ENCODE data around the gene TRMT6. TPM values are rescaled to one million over a fixed set of nuclear protein-coding genes. Genes with fewer than 3 reads are reported as not detected.

TRMT6 gene
- total and polyA plus RNA-seq, 4 donors: 2.4 to 11.0 (median 8.2) TPM

DNA sequence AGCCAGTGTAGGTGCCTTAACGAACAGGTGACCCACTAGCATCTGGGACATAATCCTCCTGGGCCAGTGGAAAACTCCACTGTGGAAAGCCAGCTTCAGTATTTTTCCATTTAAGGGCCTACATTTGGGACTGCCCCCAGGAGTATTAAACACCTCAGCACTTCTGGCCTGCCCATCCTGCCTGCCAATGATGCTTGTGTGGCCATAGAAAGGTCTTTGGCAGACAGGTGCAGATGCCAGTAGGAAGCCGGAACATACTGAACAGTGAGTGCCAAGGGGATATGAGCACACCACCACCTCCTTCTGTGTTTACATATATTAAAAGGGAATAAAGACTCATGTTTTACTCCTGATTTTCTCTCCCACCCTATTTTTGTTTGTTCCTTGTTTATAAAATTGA lies 20.0 kb upstream of the TRMT6 start:
- WGBS, 2 donors: 83 to 87% methylated on average over 2 of the region's 2 CpGs
- intact Hi-C loops (cut with DNase I): no loop called here
- H3K9me3 ChIP-seq (ENCODE audit: control insufficient read depth, low read length): no peaks in the 10 kb centered on the region
- no peak for ATAC-seq (ENCODE audit: low FRiP score)
- no peaks in the 10 kb centered on the region for H3K4me1 ChIP-seq (ENCODE audit: control insufficient read depth in 1 of 2, insufficient read depth in 2 of 2, low read length in 2 of 2)
- no peak for DNase-seq
- no peak overlapping the region for H3K4me3 ChIP-seq (ENCODE audit: low read length in 2 of 2)
- H3K27ac ChIP-seq (ENCODE audit: low read depth in 1 of 2, low read length in 2 of 2): no peak overlapping the region
- no peaks in the 10 kb centered on the region for H3K36me3 ChIP-seq (ENCODE audit: control insufficient read depth in 1 of 2, insufficient read depth in 2 of 2, low read length in 1 of 2)
- no peaks in the 10 kb centered on the region for H3K27me3 ChIP-seq (ENCODE audit: control insufficient read depth in 1 of 2, insufficient read depth in 2 of 2, low read length in 1 of 2)

DNA sequence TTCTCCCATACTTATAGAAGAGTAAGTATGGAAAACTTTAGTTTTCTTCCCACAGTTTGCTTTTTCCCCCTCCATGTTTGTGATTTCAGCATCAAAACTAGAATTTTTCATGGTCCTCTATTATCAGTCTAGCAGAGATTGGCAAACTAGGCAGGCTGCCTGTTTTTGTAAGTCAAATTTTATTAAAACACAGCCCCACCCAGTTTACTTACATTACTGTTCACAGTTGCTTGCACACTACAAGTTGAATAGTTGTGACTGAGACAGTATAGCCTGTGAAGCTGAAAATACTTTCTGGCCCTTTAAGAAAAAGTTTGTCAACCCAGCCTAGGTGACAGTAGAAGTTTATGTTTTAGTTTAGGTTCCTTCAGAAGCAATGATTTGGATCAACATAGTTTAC lies 19.6 kb upstream of the TRMT6 start:
- H3K9me3 ChIP-seq (ENCODE audit: control insufficient read depth, low read length): no peaks in the 10 kb centered on the region
- intact Hi-C loops (cut with DNase I): no loop called here
- H3K27me3 ChIP-seq (ENCODE audit: control insufficient read depth in 1 of 2, insufficient read depth in 2 of 2, low read length in 1 of 2): no peaks in the 10 kb centered on the region
- no peak overlapping the region for H3K4me3 ChIP-seq (ENCODE audit: low read length in 2 of 2)
- ATAC-seq (ENCODE audit: low FRiP score): no peak
- H3K27ac ChIP-seq (ENCODE audit: low read depth in 1 of 2, low read length in 2 of 2): no peak overlapping the region
- no peaks in the 10 kb centered on the region for H3K4me1 ChIP-seq (ENCODE audit: control insufficient read depth in 1 of 2, insufficient read depth in 2 of 2, low read length in 2 of 2)
- H3K36me3 ChIP-seq (ENCODE audit: control insufficient read depth in 1 of 2, insufficient read depth in 2 of 2, low read length in 1 of 2): no peaks in the 10 kb centered on the region
- DNase-seq: no peak

DNA sequence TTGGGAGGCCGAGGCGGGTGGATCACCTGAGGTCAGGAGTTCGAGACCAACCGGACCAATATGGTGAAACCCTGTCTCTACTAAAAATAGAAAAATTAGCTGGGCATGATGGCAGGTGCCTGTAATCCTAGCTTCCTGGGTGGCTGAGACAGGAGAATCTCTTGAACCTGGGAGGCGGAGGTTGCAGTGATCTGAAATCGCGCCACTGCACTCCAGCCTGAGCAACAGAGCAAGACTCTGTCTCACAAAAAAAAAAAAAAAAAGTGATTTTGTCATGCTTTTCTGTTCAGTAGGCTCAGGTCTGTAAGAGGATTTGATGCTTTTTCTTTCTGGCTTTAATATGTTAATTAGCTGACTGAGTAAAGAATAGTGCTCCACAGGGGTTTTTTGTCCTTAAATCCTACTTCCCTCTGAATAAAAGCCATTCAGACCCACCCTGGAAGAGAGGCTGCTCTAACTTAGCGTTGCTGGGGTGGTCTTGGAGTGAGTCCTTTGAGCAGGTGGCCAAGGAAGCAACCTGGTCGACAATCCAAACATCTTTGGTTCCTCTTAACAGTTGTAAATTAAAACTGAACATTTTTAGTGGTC lies 19.1 kb upstream of the TRMT6 start:
- 79 to 82% methylated on average over 9 of the region's 9 CpGs for WGBS, 2 donors

DNA sequence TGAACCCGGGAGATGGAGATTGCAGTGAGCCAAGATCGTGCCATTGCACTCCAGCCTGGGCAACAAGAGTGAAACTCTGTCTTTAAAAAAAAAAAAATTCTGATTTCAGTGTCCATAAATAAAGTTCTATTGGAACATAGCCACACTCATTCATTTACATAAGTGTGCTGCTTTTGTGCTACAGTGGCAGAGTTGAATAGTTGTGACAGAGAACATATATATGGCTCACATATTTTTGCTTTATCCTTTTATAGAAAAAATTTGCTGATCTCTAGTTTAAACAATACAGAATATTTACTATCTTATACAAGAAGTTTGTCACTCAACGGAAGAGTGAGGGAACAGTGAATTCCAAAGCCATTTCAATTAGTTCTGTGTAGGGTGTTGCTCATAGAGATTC lies 18.1 kb upstream of the TRMT6 start:
- ATAC-seq (ENCODE audit: low FRiP score): no peak
- Histone ChIP-seq H3K4me3 (ENCODE audit: low read length in 2 of 2) (no peak overlapping the region), H3K9me3 (ENCODE audit: control insufficient read depth, low read length) (no peaks in the 10 kb centered on the region), H3K27me3 (ENCODE audit: control insufficient read depth in 1 of 2, insufficient read depth in 2 of 2, low read length in 1 of 2) (no peaks in the 10 kb centered on the region), H3K36me3 (ENCODE audit: control insufficient read depth in 1 of 2, insufficient read depth in 2 of 2, low read length in 1 of 2) (no peaks in the 10 kb centered on the region), H3K27ac (ENCODE audit: low read depth in 1 of 2, low read length in 2 of 2) (no peak overlapping the region), H3K4me1 (ENCODE audit: control insufficient read depth in 1 of 2, insufficient read depth in 2 of 2, low read length in 2 of 2) (no peaks in the 10 kb centered on the region)
- DNase-seq: no peak
- intact Hi-C loops (cut with DNase I): no loop called here
- WGBS, 2 donors: 93 to 95% methylated on average over 3 of the region's 3 CpGs

More for the DNA sequence above, 19.1 kb upstream of the TRMT6 start:
- no peaks in the 10 kb centered on the region for H3K36me3 ChIP-seq (ENCODE audit: control insufficient read depth in 1 of 2, insufficient read depth in 2 of 2, low read length in 1 of 2)
- ATAC-seq (ENCODE audit: low FRiP score) (no peak), DNase-seq (no peak)
- no peak overlapping the region for H3K27ac ChIP-seq (ENCODE audit: low read depth in 1 of 2, low read length in 2 of 2)
- H3K9me3 ChIP-seq (ENCODE audit: control insufficient read depth, low read length): no peaks in the 10 kb centered on the region
- H3K4me3 ChIP-seq (ENCODE audit: low read length in 2 of 2): no peak overlapping the region
- no peaks in the 10 kb centered on the region for H3K27me3 ChIP-seq (ENCODE audit: control insufficient read depth in 1 of 2, insufficient read depth in 2 of 2, low read length in 1 of 2)
- intact Hi-C loops (cut with DNase I): no loop called here
- no peaks in the 10 kb centered on the region for H3K4me1 ChIP-seq (ENCODE audit: control insufficient read depth in 1 of 2, insufficient read depth in 2 of 2, low read length in 2 of 2)

DNA sequence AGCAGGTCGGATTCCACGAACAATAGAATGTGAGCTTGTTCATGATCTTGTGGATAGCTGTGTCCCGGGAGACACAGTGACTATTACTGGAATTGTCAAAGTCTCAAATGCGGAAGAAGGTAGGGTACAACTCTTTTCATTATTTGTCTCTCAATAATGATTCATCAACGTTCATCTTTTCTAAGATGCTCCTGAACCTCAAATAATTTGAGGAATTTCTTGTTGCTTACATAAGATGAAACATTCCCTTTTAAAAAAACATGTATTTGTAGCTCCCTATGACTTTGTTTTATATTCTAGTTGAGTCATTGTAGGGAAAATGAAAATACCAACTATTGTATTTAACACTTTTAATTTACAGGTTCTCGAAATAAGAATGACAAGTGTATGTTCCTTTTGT lies 17.1 kb upstream of the TRMT6 start:
- Histone ChIP-seq H3K4me1 (ENCODE audit: control insufficient read depth in 1 of 2, insufficient read depth in 2 of 2, low read length in 2 of 2) (no peaks in the 10 kb centered on the region), H3K4me3 (ENCODE audit: low read length in 2 of 2) (no peak overlapping the region), H3K9me3 (ENCODE audit: control insufficient read depth, low read length) (no peaks in the 10 kb centered on the region), H3K27me3 (ENCODE audit: control insufficient read depth in 1 of 2, insufficient read depth in 2 of 2, low read length in 1 of 2) (no peaks in the 10 kb centered on the region), H3K27ac (ENCODE audit: low read depth in 1 of 2, low read length in 2 of 2) (no peak overlapping the region), H3K36me3 (ENCODE audit: control insufficient read depth in 1 of 2, insufficient read depth in 2 of 2, low read length in 1 of 2) (no peaks in the 10 kb centered on the region)
- intact Hi-C loops (cut with DNase I): no loop called here
- 94 to 95% methylated on average over 6 of the region's 6 CpGs for WGBS, 2 donors
- no peak for ATAC-seq (ENCODE audit: low FRiP score)
- no peak for DNase-seq

DNA sequence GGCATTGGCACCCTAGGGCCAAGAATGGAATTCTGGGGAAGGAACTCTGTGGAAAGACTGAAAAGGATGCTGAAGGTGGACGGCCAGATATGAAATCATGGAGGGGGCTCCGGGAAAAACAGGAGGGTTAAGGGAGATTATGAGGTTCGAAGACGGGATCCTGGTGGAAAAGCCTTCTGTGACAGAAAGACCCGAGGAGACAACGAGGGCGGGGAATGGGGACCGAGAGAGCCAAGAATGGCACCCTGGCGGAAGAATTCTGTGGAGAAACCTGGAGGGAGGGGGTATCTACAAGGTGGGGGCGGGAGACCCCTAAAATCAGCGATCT lies 426 bp downstream of the TRMT6 start:
- Histone ChIP-seq H3K9me3 (ENCODE audit: control insufficient read depth, low read length) (no peaks in the 10 kb centered on the region), H3K4me3 (ENCODE audit: low read length in 2 of 2) (peak overlapping the region; percentile 60 to 73), H3K4me1 (ENCODE audit: control insufficient read depth in 1 of 2, insufficient read depth in 2 of 2, low read length in 2 of 2) (no peaks in the 10 kb centered on the region), H3K36me3 (ENCODE audit: control insufficient read depth in 1 of 2, insufficient read depth in 2 of 2, low read length in 1 of 2) (peaks cover 3 to 4% of the 10 kb centered on the region in 2 donors), H3K27me3 (ENCODE audit: control insufficient read depth in 1 of 2, insufficient read depth in 2 of 2, low read length in 1 of 2) (no peaks in the 10 kb centered on the region), H3K27ac (ENCODE audit: low read depth in 1 of 2, low read length in 2 of 2) (peak overlapping the region in 1 of 2 donors; percentile 65)
- intact Hi-C loops (cut with DNase I): loop anchor here in 1 of 2 donors (5.0 kb wide), 3 partner anchors 52 to 198 kb away; partner anchors contain the start of gene SHLD1
- WGBS, 2 donors: 1% methylated on average over 11 of the region's 11 CpGs
- no peak for DNase-seq
- ATAC-seq (ENCODE audit: low FRiP score): no peak

DNA sequence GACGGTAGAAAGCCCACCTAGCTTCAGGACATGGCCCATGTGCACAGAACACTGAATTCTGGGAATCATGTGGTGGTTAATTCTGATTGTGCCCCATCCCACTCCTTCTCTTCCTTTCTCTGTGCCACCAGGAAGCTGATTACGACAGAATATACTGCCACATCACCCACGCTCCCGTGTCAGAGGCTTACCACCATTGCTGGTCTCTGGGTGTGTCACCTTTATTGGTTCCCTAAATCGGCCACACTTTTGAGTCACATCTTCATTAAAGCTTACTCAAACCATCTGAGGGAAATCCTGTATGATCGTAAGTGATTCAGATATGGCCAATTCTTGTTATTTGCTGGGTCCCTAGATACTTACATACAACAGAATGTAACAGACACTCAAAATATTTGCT lies 3.1 kb downstream of the TRMT6 start:
- H3K27ac ChIP-seq (ENCODE audit: low read depth in 1 of 2, low read length in 2 of 2): no peak overlapping the region
- H3K9me3 ChIP-seq (ENCODE audit: control insufficient read depth, low read length): no peaks in the 10 kb centered on the region
- WGBS, 2 donors: 85 to 88% methylated on average over 6 of the region's 6 CpGs
- ATAC-seq (ENCODE audit: low FRiP score): no peak
- H3K36me3 ChIP-seq (ENCODE audit: control insufficient read depth in 1 of 2, insufficient read depth in 2 of 2, low read length in 1 of 2): peaks cover 4 to 13% of the 10 kb centered on the region in 2 donors
- H3K4me1 ChIP-seq (ENCODE audit: control insufficient read depth in 1 of 2, insufficient read depth in 2 of 2, low read length in 2 of 2): no peaks in the 10 kb centered on the region
- H3K4me3 ChIP-seq (ENCODE audit: low read length in 2 of 2): no peak overlapping the region
- intact Hi-C loops (cut with DNase I): loop anchor here in 1 of 2 donors (5.0 kb wide), 1 partner anchor 195 kb away; the partner anchor contains the start of gene SHLD1
- DNase-seq: no peak
- H3K27me3 ChIP-seq (ENCODE audit: control insufficient read depth in 1 of 2, insufficient read depth in 2 of 2, low read length in 1 of 2): no peaks in the 10 kb centered on the region

DNA sequence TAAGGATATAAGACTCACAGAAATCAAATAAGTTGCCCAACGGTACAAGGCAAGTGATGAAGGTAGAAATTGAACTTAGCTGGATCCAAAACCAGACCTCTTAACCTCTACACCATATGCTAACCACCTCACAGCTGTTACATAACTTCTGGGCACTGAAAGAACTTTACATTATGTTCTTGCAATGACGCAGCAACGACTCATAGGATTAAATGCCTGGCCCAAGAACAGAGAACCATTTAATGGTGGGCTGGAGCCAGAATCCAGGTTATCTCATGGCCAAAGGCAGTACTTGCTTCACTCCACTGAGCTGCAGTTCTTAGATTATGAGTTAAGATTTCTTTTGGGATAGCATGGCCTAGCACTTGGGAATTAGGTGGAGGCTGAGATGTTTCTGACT lies 4.4 kb downstream of the TRMT6 start:
- intact Hi-C loops (cut with DNase I): loop anchor here in 1 of 2 donors (5.0 kb wide), 1 partner anchor 194 kb away; the partner anchor contains the start of gene SHLD1
- no peaks in the 10 kb centered on the region for H3K27me3 ChIP-seq (ENCODE audit: control insufficient read depth in 1 of 2, insufficient read depth in 2 of 2, low read length in 1 of 2)
- no peak for ATAC-seq (ENCODE audit: low FRiP score)
- DNase-seq: no peak
- peaks cover 10 to 18% of the 10 kb centered on the region in 2 donors for H3K36me3 ChIP-seq (ENCODE audit: control insufficient read depth in 1 of 2, insufficient read depth in 2 of 2, low read length in 1 of 2)
- H3K4me1 ChIP-seq (ENCODE audit: control insufficient read depth in 1 of 2, insufficient read depth in 2 of 2, low read length in 2 of 2): no peaks in the 10 kb centered on the region
- H3K9me3 ChIP-seq (ENCODE audit: control insufficient read depth, low read length): no peaks in the 10 kb centered on the region
- no peak overlapping the region for H3K4me3 ChIP-seq (ENCODE audit: low read length in 2 of 2)
- H3K27ac ChIP-seq (ENCODE audit: low read depth in 1 of 2, low read length in 2 of 2): no peak overlapping the region
- 86 to 87% methylated on average over 3 of the region's 3 CpGs for WGBS, 2 donors

DNA sequence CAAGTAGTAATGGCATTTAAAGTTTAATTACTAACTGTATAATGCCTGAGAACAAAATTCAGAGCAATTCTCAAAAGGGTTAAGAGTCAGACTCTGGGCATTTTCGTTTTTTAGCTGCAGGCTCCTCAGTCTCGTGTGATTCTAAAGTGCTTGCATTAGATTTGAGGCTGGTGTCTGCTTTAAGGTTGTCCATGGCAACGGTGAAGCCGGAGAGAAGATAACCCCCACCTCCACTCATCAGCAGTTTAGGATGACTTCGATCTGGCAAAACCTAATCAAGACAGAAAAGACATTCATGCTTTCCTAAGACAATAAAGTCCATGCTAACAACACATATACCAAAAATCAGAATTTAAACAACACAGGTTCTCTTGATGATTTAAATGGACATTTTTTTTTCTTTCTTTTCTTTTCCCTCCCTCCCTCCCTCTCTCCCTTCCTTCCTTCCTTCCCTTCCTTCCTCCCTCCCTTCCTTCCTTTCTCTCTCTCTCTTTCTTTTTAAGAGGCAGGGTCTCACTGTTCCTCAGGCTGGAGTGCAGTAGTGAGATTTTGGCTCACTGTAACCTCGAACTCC lies 11.8 kb downstream of the TRMT6 start:
- intact Hi-C loops (cut with DNase I): no loop called here
- no peak for DNase-seq
- Histone ChIP-seq H3K4me1 (ENCODE audit: control insufficient read depth in 1 of 2, insufficient read depth in 2 of 2, low read length in 2 of 2) (no peaks in the 10 kb centered on the region), H3K36me3 (ENCODE audit: control insufficient read depth in 1 of 2, insufficient read depth in 2 of 2, low read length in 1 of 2) (peaks cover 15 to 20% of the 10 kb centered on the region in 2 donors), H3K4me3 (ENCODE audit: low read length in 2 of 2) (no peak overlapping the region), H3K9me3 (ENCODE audit: control insufficient read depth, low read length) (no peaks in the 10 kb centered on the region), H3K27me3 (ENCODE audit: control insufficient read depth in 1 of 2, insufficient read depth in 2 of 2, low read length in 1 of 2) (no peaks in the 10 kb centered on the region), H3K27ac (ENCODE audit: low read depth in 1 of 2, low read length in 2 of 2) (no peak overlapping the region)
- no peak for ATAC-seq (ENCODE audit: low FRiP score)
- WGBS, 2 donors: 71 to 76% methylated on average over 6 of the region's 6 CpGs

All from aorta (tissue), 5 donors.